IMR-90 (cell line): ENCODE results near the gene ARMS2. TPM values are rescaled to one million over a fixed set of nuclear protein-coding genes. Genes with fewer than 3 reads are reported as not detected.

ENCODE experiments used
- ATAC-seq: fragments of 200-7000 bp; cut with Tn5 transposase; 2 replicates; pipeline ENCODE4 v1.9.1; 2020; ENCODE audit warnings: low read depth, mild to moderate bottlenecking, moderate library complexity
- BruUV-seq: library from RNA; stranded (reverse); fragments of 400-500 nt; replicated peaks from 2 replicates; lab custom pipeline; 2021; lab: Mats Ljungman, UMichigan
- CTCF ChIA-PET: fragments of 300-600 bp; formaldehyde crosslinking; extraction: SDS; loops from one replicate; lab custom pipeline; 2021; ENCODE audit warnings: antibody characterized with exemption; lab: Yijun Ruan, JAX
- POLR2A ChIA-PET: fragments of 300-600 bp; sonication (Branson Sonifier 250); formaldehyde crosslinking; loops from one replicate; lab custom pipeline; 2022; ENCODE audit warnings: antibody characterized with exemption; ENCODE audit not compliant: unreplicated experiment; lab: Charles Lee
- DNase-seq: peaks from one replicate; pipeline ENCODE4 v3.0.0; 2013
- H2AFZ ChIP-seq: replicated peaks from 2 replicates; pipeline ENCODE3; 2013; ENCODE audit warnings: low read length, mild to moderate bottlenecking; ENCODE audit not compliant: poor library complexity
- H2AK5ac ChIP-seq: 2 replicates; pipeline ENCODE4 v1.6.1; 2013; ENCODE audit warnings: low read depth, low read length, inconsistent platforms
- H2AK9ac ChIP-seq: replicated peaks from 2 replicates; pipeline ENCODE3; 2013; ENCODE audit warnings: mild to moderate bottlenecking, low read depth, low read length, moderate library complexity; ENCODE audit not compliant: poor library complexity
- H2BK120ac ChIP-seq: 2 replicates; pipeline ENCODE4 v1.6.1; 2013; ENCODE audit warnings: low read depth, low read length, inconsistent platforms
- H2BK15ac ChIP-seq: 3 replicates; pipeline ENCODE4 v1.6.1; 2013; ENCODE audit warnings: low read depth, low read length, inconsistent platforms
- H2BK20ac ChIP-seq: 2 replicates; pipeline ENCODE4 v1.6.1; 2013; ENCODE audit warnings: low read depth, mild to moderate bottlenecking, inconsistent platforms, low read length, moderate library complexity
- H2BK5ac ChIP-seq: 2 replicates; pipeline ENCODE4 v1.6.1; 2013; ENCODE audit warnings: mild to moderate bottlenecking, low read depth, low read length, inconsistent platforms; ENCODE audit not compliant: poor library complexity, severe bottlenecking
- H3K14ac ChIP-seq: replicated peaks from 2 replicates; pipeline ENCODE4 v1.6.1; 2013; ENCODE audit warnings: low read depth, low read length, inconsistent platforms
- H3K18ac ChIP-seq: 2 replicates; pipeline ENCODE4 v1.6.1; 2013; ENCODE audit warnings: low read depth, low read length, control low read depth
- H3K23ac ChIP-seq: 2 replicates; pipeline ENCODE4 v1.6.1; 2013; ENCODE audit warnings: low read depth, low read length, inconsistent platforms
- H3K27ac ChIP-seq: 2 replicates; pipeline ENCODE4 v1.5.1; 2013; ENCODE audit warnings: mild to moderate bottlenecking, control low read depth, low read length; ENCODE audit not compliant: insufficient read depth
- H3K27me3 ChIP-seq: 2 replicates; pipeline ENCODE4 v1.6.1; 2013; ENCODE audit warnings: low read length; ENCODE audit not compliant: control insufficient read depth, insufficient read depth
- H3K36me3 ChIP-seq: 2 replicates; pipeline ENCODE4 v1.6.1; 2013; ENCODE audit warnings: low read length, mixed read lengths; ENCODE audit not compliant: control insufficient read depth, insufficient read depth
- H3K4ac ChIP-seq: 2 replicates; pipeline ENCODE4 v1.6.1; 2013; ENCODE audit warnings: low read depth, low read length, inconsistent platforms
- H3K4me1 ChIP-seq: 2 replicates; pipeline ENCODE4 v1.6.1; 2013; ENCODE audit warnings: low read length, mixed read lengths; ENCODE audit not compliant: control insufficient read depth, insufficient read depth
- H3K4me2 ChIP-seq: 2 replicates; pipeline ENCODE4 v1.6.1; 2013; ENCODE audit warnings: low read depth, mild to moderate bottlenecking, control low read depth, low read length, moderate library complexity
- H3K4me3 ChIP-seq: 2 replicates; pipeline ENCODE4 v1.5.1; 2013; ENCODE audit warnings: low read depth, mild to moderate bottlenecking, control low read depth, low read length, moderate library complexity; ENCODE audit not compliant: insufficient read depth
- H3K56ac ChIP-seq: 2 replicates; pipeline ENCODE4 v1.6.1; 2013; ENCODE audit warnings: low read length, inconsistent platforms; ENCODE audit not compliant: insufficient read depth; ENCODE audit errors: extremely low read depth
- H3K79me1 ChIP-seq, 2 experiments: 2 replicates each; pipeline ENCODE4 v1.6.1; 2013; ENCODE audit warnings: low read length in 2 of 2, inconsistent platforms in 1 of 2, low read depth in 1 of 2
- H3K9ac ChIP-seq: 2 replicates; pipeline ENCODE4 v1.6.1; 2013; ENCODE audit warnings: low read depth, low read length, control low read depth
- H3K9me1 ChIP-seq: 2 replicates; pipeline ENCODE4 v1.6.1; 2013; ENCODE audit warnings: low read length, inconsistent platforms; ENCODE audit not compliant: insufficient read depth
- H3K9me3 ChIP-seq: 2 replicates; pipeline ENCODE4 v1.6.1; 2013; ENCODE audit warnings: low read length; ENCODE audit not compliant: control insufficient read depth, insufficient read depth
- H4K20me1 ChIP-seq: 2 replicates; pipeline ENCODE4 v1.6.1; 2013; ENCODE audit warnings: low read length, inconsistent platforms; ENCODE audit not compliant: insufficient read depth
- H4K5ac ChIP-seq: 2 replicates; pipeline ENCODE4 v1.6.1; 2013; ENCODE audit warnings: mild to moderate bottlenecking, low read depth, low read length, control low read depth
- H4K8ac ChIP-seq, 2 experiments: 2 replicates each; pipeline ENCODE4 v1.6.1; 2013; ENCODE audit warnings: low read depth in 2 of 2, low read length in 2 of 2, control low read depth in 1 of 2, inconsistent platforms in 1 of 2
- H4K91ac ChIP-seq: 2 replicates; pipeline ENCODE4 v1.6.1; 2013; ENCODE audit warnings: low read depth, low read length, inconsistent platforms; ENCODE audit not compliant: insufficient read depth
- BHLHE40 ChIP-seq: fragments of 150-350 bp; IDR thresholded peaks from 2 replicates; pipeline ENCODE4 v1.6.1; 2016; ENCODE audit warnings: mild to moderate bottlenecking, low read depth, low read length
- ELK1 ChIP-seq: fragments of 150-350 bp; IDR thresholded peaks from 2 replicates; pipeline ENCODE4 v1.6.1; 2016; ENCODE audit warnings: low read depth, mild to moderate bottlenecking, low read length, moderate library complexity, borderline replicate concordance
- FOS ChIP-seq: fragments of 150-350 bp; IDR thresholded peaks from 2 replicates; pipeline ENCODE4 v1.6.1; 2016; ENCODE audit warnings: low read depth, low read length
- MAFK ChIP-seq: IDR thresholded peaks from 2 replicates; pipeline ENCODE4 v1.6.1; 2012; ENCODE audit warnings: low read depth, low read length, improper control_type of control experiment
- NFE2L2 ChIP-seq: fragments of 150-350 bp; IDR thresholded peaks from 2 replicates; pipeline ENCODE4 v1.6.1; 2016; ENCODE audit warnings: low read depth, mild to moderate bottlenecking, low read length
- RCOR1 ChIP-seq: IDR thresholded peaks from 2 replicates; pipeline ENCODE4 v1.6.1; 2012; ENCODE audit warnings: mild to moderate bottlenecking, low read length, improper control_type of control experiment; ENCODE audit not compliant: insufficient replicate concordance
- RFX5 ChIP-seq: IDR thresholded peaks from 2 replicates; pipeline ENCODE4 v1.8.0; 2012; ENCODE audit warnings: low read depth, mild to moderate bottlenecking, low read length, moderate library complexity
- WGBS, 2 experiments: methylation state at CpG; one replicate each; pipeline versions ENCODE4 v1.1.5 to v1.1.7; 2013; ENCODE audit warnings: missing lambda C conversion rate in 2 of 2; ENCODE audit not compliant: insufficient read length in 1 of 2; ENCODE audit errors: extremely low coverage in 2 of 2; 5-methylcytosine and 5-hydroxymethylcytosine counted together
- dilution Hi-C: fragments of 300-500 bp; cut with HindIII; formaldehyde crosslinking; loops from one replicate; pipeline ENCODE4 v1.14.3; 2018; ENCODE audit warnings: low sequenced_read_pairs; ENCODE audit not compliant: unreplicated experiment
- in situ Hi-C: fragments of 300-500 bp; cut with MboI; formaldehyde crosslinking; loops from 3 replicates; pipeline ENCODE4 v1.14.3; 2019; ENCODE audit warnings: low sequenced_read_pairs, inconsistent platforms, mixed read lengths
- intact Hi-C: fragments of 100-400 bp; cut with micrococcal nuclease; formaldehyde crosslinking; loops from 2 replicates; pipeline ENCODE4 v1.10.0; 2022
- polyA plus RNA-seq, 3 experiments: library from polyadenylated mRNA; depleted of rRNA; stranded (reverse); fragments of >200 nt; gene quantifications; 2 replicates each; pipeline ENCODE4 v1.2.3, GENCODE V29; 2012; ENCODE audit warnings: low replicate concordance in 1 of 3
- total RNA-seq: library from RNA; depleted of rRNA; stranded (reverse); fragments of >200 nt; gene quantifications from 2 replicates; pipeline ENCODE4 v1.2.3, GENCODE V29; 2012

Gene ARMS2
- total and polyA plus RNA-seq, 2 of the 4 experiments (the other 2 are of a cell fraction): not detected

GRCh38 chr10:122449153-122449552 is 5.3 kb upstream of the ARMS2 start:
- Histone ChIP-seq H3K27ac (no peak overlapping the region), H4K5ac (no peak overlapping the region), H3K4me3 (no peak overlapping the region), H2BK120ac (no peak overlapping the region), H3K79me1 (no peaks in the 10 kb centered on the region), H3K4me1 (peaks cover 2% of the 10 kb centered on the region), H2AK9ac (no peak overlapping the region), H3K14ac (no peak overlapping the region), H2BK20ac (no peak overlapping the region), H2BK15ac (no peak overlapping the region), H4K8ac (no peak overlapping the region), H3K27me3 (no peaks in the 10 kb centered on the region; the same call in none of the 2 replicates), H3K56ac (no peak overlapping the region), H3K9me1 (no peaks in the 10 kb centered on the region), H3K9ac (no peak overlapping the region), H2AFZ (no peak overlapping the region), H3K18ac (no peak overlapping the region), H3K4ac (no peak overlapping the region), H4K20me1 (no peaks in the 10 kb centered on the region), H3K23ac (no peak overlapping the region), H3K36me3 (no peaks in the 10 kb centered on the region), H3K9me3 (peaks cover 3% of the 10 kb centered on the region), H3K4me2 (no peak overlapping the region), H2AK5ac (no peak overlapping the region), H4K91ac (no peak overlapping the region), H2BK5ac (no peak overlapping the region)
- dilution Hi-C loops: no loop called here
- in situ Hi-C loops: no loop called here
- BruUV-seq: no TSS peak
- TF ChIP-seq RFX5 (no peak), FOS (no peak), BHLHE40 (no peak), RCOR1 (no peak), NFE2L2 (no peak), MAFK (no peak), ELK1 (no peak)
- no peak for ATAC-seq
- DNase-seq: no peak
- 100% methylated on average over 2 of the region's 4 CpGs; no CpG with 5 or more reads in 1 of the 2 experiments for WGBS, 2 experiments
- CTCF ChIA-PET: interaction anchor here (1.1 kb wide), 1 partner anchor 14 kb away, joined by 3 read pairs; no protein-coding TSS in a partner anchor
- POLR2A ChIA-PET: interaction anchor here (0.6 kb wide), 1 partner anchor 10 kb away, joined by 9 read pairs; no protein-coding TSS in a partner anchor
- intact Hi-C loops: no loop called here
